Common myeloid progenitor, CD34-positive (primary cell): Measurements from ENCODE around the gene TAMM41.

Experiments used
- CTCF ChIA-PET: fragments of 350-600 bp; sonication (Branson Sonifier 250); formaldehyde crosslinking; loops from one replicate; lab custom pipeline; 2021; ENCODE audit warnings: antibody characterized with exemption; lab: Charles Lee
- POLR2A ChIA-PET: fragments of 350-600 bp; sonication (Branson Sonifier 250); formaldehyde crosslinking; loops from one replicate; lab custom pipeline; 2021; ENCODE audit warnings: antibody characterized with exemption; lab: Charles Lee
- DNase-seq, 3 donors: peaks; one replicate each; pipeline versions ENCODE4 v3.0.0 to v3.0.0-alpha.2; 2013
- H3K27ac ChIP-seq, 2 experiments: 1 replicate in 1 of 2; 2 replicates in 1 of 2; pipeline ENCODE4 v1.7.0; 2013; ENCODE audit warnings: inconsistent platforms in 2 of 2, low read length in 2 of 2, mild to moderate bottlenecking in 2 of 2, low read depth in 1 of 2, moderate library complexity in 1 of 2; ENCODE audit not compliant: severe bottlenecking in 2 of 2, insufficient read depth in 1 of 2, poor library complexity in 1 of 2
- H3K27me3 ChIP-seq, 5 experiments: replicated peaks in 2 of 5; 1 replicate in 3 of 5; 2 replicates in 2 of 5; pipeline versions ENCODE4 v1.6.1 to v1.7.0; 2013; ENCODE audit warnings: low read length in 4 of 5, mild to moderate bottlenecking in 2 of 5, moderate library complexity in 2 of 5, inconsistent platforms in 1 of 5; ENCODE audit not compliant: insufficient read depth in 5 of 5, control insufficient read depth in 4 of 5
- H3K36me3 ChIP-seq, 4 experiments: 1 replicate in 2 of 4; 2 replicates in 2 of 4; pipeline versions ENCODE4 v1.6.1 to v1.7.0; 2013; ENCODE audit warnings: low read length in 3 of 4, control low read depth in 1 of 4, mild to moderate bottlenecking in 1 of 4; ENCODE audit not compliant: control insufficient read depth in 4 of 4, insufficient read depth in 4 of 4
- H3K4me1 ChIP-seq, 4 experiments: 1 replicate in 3 of 4; 2 replicates in 1 of 4; pipeline versions ENCODE4 v1.6.1 to v1.7.1; 2013; ENCODE audit warnings: low read length in 3 of 4, mild to moderate bottlenecking in 3 of 4, control low read depth in 1 of 4, inconsistent platforms in 1 of 4, moderate library complexity in 1 of 4; ENCODE audit not compliant: control insufficient read depth in 4 of 4, insufficient read depth in 4 of 4; ENCODE audit errors: control extremely low read depth in 1 of 4
- H3K4me3 ChIP-seq, 7 experiments: 1 replicate in 4 of 7; 2 replicates in 3 of 7; pipeline versions ENCODE4 v1.5.1 to v1.7.0; 2013; ENCODE audit warnings: mild to moderate bottlenecking in 7 of 7, low read length in 6 of 7, moderate library complexity in 6 of 7, inconsistent platforms in 2 of 7, low read depth in 2 of 7, control low read depth in 1 of 7; ENCODE audit not compliant: insufficient read depth in 4 of 7, control insufficient read depth in 1 of 7; ENCODE audit errors: extremely low read depth in 1 of 7
- H3K9me3 ChIP-seq, 5 experiments: 1 replicate in 4 of 5; 2 replicates in 1 of 5; pipeline versions ENCODE4 v1.6.1 to v1.7.1; 2013; ENCODE audit warnings: low read length in 4 of 5, mild to moderate bottlenecking in 2 of 5, inconsistent platforms in 1 of 5, low read depth in 1 of 5, moderate library complexity in 1 of 5; ENCODE audit not compliant: control insufficient read depth in 4 of 5, insufficient read depth in 2 of 5; ENCODE audit errors: control extremely low read depth in 1 of 5
- WGBS: methylation state at CpG from one replicate; pipeline ENCODE4 v1.1.5; 2013; ENCODE audit not compliant: insufficient coverage; 5-methylcytosine and 5-hydroxymethylcytosine counted together

The TAMM41 gene

GRCh38 chr3:11818033-11818432, 28.7 kb downstream of the TAMM41 start:
- DNase-seq: no peak
- 100% methylated on average over 3 of the region's 5 CpGs for WGBS
- Histone ChIP-seq H3K36me3 (peaks cover 15 to 56% (median 29%) of the 10 kb centered on the region in 4 experiments), H3K27ac (no peak overlapping the region), H3K4me1 (no peaks in the 10 kb centered on the region), H3K9me3 (no peaks in the 10 kb centered on the region), H3K27me3 (no peaks in the 10 kb centered on the region), H3K4me3 (no peak overlapping the region)
- ChIA-PET CTCF (interaction anchor here (1.1 kb wide), 1 partner anchor 34 kb away, joined by 3 read pairs; no protein-coding TSS in a partner anchor), POLR2A (no interaction called here)

GRCh38 chr3:11815111-11815510, 31.6 kb downstream of the TAMM41 start:
- Histone ChIP-seq H3K4me1 (no peaks in the 10 kb centered on the region), H3K27me3 (no peaks in the 10 kb centered on the region), H3K27ac (no peak overlapping the region), H3K9me3 (no peaks in the 10 kb centered on the region), H3K36me3 (peaks cover 18 to 43% (median 28%) of the 10 kb centered on the region in 4 experiments), H3K4me3 (no peak overlapping the region)
- DNase-seq: no peak
- WGBS: 100% methylated on average over 1 of the region's 4 CpGs
- POLR2A ChIA-PET: no interaction called here
- CTCF ChIA-PET: interaction anchor here (1.0 to 2.0 kb wide), 4 partner anchors 9 to 436 kb away, joined by 3 to 5 read pairs (median 4); no protein-coding TSS in a partner anchor

- ChIA-PET POLR2A (no interaction called here), CTCF (interaction anchor here (0.8 to 2.0 kb wide), 3 partner anchors 163 to 435 kb away, joined by 3 to 5 read pairs (median 3); no protein-coding TSS in a partner anchor)
- H3K4me3 ChIP-seq: no peak overlapping the region
- H3K27ac ChIP-seq: no peak overlapping the region
- H3K27me3 ChIP-seq: no peaks in the 10 kb centered on the region
- no peaks in the 10 kb centered on the region for H3K4me1 ChIP-seq
- DNase-seq: no peak
- 96% methylated on average over 4 of the region's 6 CpGs for WGBS
- peaks cover 18 to 45% (median 32%) of the 10 kb centered on the region in 4 experiments for H3K36me3 ChIP-seq
- H3K9me3 ChIP-seq: no peaks in the 10 kb centered on the region
Measured at GRCh38 chr3:11814663-11815062, 32.0 kb downstream of the TAMM41 start.

- H3K27ac ChIP-seq: no peak overlapping the region
- no peak overlapping the region for H3K4me3 ChIP-seq
- 86% methylated on average over 1 of the region's 3 CpGs for WGBS
- no peaks in the 10 kb centered on the region for H3K9me3 ChIP-seq
- ChIA-PET POLR2A (no interaction called here), CTCF (no interaction called here)
- DNase-seq: no peak
- no peaks in the 10 kb centered on the region for H3K27me3 ChIP-seq
- no peaks in the 10 kb centered on the region for H3K4me1 ChIP-seq
- H3K36me3 ChIP-seq: peaks cover 15 to 63% (median 52%) of the 10 kb centered on the region in 4 experiments
Measured at GRCh38 chr3:11810276-11810675, 36.4 kb downstream of the TAMM41 start.

- peaks cover 15 to 58% (median 48%) of the 10 kb centered on the region in 4 experiments for H3K36me3 ChIP-seq
- H3K9me3 ChIP-seq: no peaks in the 10 kb centered on the region
- no peak for DNase-seq
- H3K4me3 ChIP-seq: no peak overlapping the region
- no peak overlapping the region for H3K27ac ChIP-seq
- H3K27me3 ChIP-seq: no peaks in the 10 kb centered on the region
- CTCF ChIA-PET: interaction anchor here (1.0 to 1.4 kb wide), 4 partner anchors 25 to 428 kb away, joined by 3 to 6 read pairs (median 4); no protein-coding TSS in a partner anchor
- POLR2A ChIA-PET: no interaction called here
- 94% methylated on average over 9 of the region's 9 CpGs for WGBS
- no peaks in the 10 kb centered on the region for H3K4me1 ChIP-seq
Measured at GRCh38 chr3:11808231-11808630, 38.5 kb downstream of the TAMM41 start.

DNA sequence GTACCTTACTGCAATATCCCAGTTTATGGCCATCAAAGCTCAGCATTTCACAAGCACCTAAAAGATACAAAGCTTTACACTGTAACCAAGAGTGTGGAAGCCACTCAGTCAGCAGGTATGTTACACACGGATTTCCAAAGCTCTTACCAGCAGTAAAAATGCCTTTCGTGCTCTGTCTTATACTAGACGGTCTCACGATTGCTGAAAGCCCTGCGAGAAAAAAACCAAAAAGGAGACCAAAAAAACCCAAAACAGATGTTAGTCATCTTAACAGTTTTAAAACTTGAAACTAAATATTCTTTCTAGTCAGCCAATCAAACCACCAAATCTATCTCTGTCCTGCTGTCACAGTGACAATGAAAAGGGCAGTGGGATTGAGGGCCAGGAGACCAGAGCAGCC, 39.0 kb downstream of the TAMM41 start:
- no peak for DNase-seq
- Histone ChIP-seq H3K4me1 (no peaks in the 10 kb centered on the region), H3K36me3 (peaks cover 14 to 56% (median 49%) of the 10 kb centered on the region in 4 experiments), H3K4me3 (no peak overlapping the region), H3K9me3 (peaks cover 0 to 4% (median 0%) of the 10 kb centered on the region in 5 experiments), H3K27me3 (no peaks in the 10 kb centered on the region), H3K27ac (no peak overlapping the region)
- POLR2A ChIA-PET: no interaction called here
- CTCF ChIA-PET: interaction anchor here (0.6 to 1.4 kb wide), 4 partner anchors 24 to 427 kb away, joined by 3 to 4 read pairs (median 3); no protein-coding TSS in a partner anchor
- 98% methylated on average over 5 of the region's 5 CpGs for WGBS

DNA sequence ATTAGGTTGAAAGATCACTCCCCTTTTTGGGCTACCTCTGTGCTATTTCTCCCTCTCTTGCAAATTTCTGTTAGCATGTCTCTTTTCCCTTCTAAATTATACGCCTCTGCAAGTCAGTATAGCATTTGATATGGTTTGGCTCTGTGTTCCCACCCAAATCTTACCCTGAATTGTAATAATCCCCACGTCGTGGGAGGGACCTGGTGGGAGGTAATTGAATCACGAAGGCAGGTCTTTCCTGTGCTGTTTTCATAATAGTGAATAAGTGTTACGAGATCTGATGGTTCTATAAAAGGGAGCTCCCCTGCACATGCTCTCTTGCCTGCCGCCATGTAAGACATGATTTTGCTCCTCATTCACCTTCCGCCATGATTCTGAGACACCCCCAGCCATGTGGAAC, 41.0 kb downstream of the TAMM41 start:
- DNase-seq: no peak
- 94% methylated on average over 5 of the region's 7 CpGs for whole genome bisulfite sequencing
- Histone ChIP-seq H3K27me3 (no peaks in the 10 kb centered on the region), H3K4me1 (no peaks in the 10 kb centered on the region), H3K36me3 (peaks cover 18 to 72% (median 49%) of the 10 kb centered on the region in 4 experiments), H3K27ac (no peak overlapping the region), H3K4me3 (no peak overlapping the region), H3K9me3 (peaks cover 2 to 16% (median 8%) of the 10 kb centered on the region in 5 experiments)
- ChIA-PET CTCF (interaction anchor here (0.9 to 3.6 kb wide), 6 partner anchors 10 to 427 kb away, joined by 3 to 53 read pairs (median 4); no protein-coding TSS in a partner anchor), POLR2A (no interaction called here)
